ENCODE data around the gene CMIP. TPM values are rescaled to one million over a fixed set of nuclear protein-coding genes. Genes with fewer than 3 reads are reported as not detected.

CMIP gene
- total RNA-seq, 4 donors from 2014 or later = 14.5 to 24.6 (median 21.0) TPM

DNA sequence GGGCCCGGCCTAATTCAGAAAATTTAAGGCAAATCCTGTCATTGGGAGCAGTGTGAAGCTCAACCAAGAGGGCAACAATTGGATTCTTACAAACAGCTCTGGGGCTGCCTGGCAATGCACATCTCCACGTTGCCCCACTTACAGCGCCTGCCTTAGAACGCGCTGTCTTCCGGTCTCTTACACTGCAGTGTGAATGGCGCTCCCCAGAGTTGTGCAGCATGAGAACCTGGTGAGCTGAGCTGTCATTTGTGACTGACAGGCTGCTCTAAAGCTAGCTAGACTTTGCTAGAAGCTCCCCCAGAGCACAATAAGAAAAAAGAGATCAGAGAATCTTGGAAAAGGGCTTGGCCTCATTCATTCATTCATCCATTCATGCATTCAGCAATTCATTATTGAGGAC, 270.0 kb downstream of the CMIP start:
- H3K36me3 ChIP-seq = peaks cover 0 to 9% (median 4%) of the 10 kb centered on the region in 4 donors
- DNase-seq (ENCODE audit: extremely low spot score) = no peak
- peaks cover 0 to 26% (median 24%) of the 10 kb centered on the region in 4 donors for H3K4me1 ChIP-seq

DNA sequence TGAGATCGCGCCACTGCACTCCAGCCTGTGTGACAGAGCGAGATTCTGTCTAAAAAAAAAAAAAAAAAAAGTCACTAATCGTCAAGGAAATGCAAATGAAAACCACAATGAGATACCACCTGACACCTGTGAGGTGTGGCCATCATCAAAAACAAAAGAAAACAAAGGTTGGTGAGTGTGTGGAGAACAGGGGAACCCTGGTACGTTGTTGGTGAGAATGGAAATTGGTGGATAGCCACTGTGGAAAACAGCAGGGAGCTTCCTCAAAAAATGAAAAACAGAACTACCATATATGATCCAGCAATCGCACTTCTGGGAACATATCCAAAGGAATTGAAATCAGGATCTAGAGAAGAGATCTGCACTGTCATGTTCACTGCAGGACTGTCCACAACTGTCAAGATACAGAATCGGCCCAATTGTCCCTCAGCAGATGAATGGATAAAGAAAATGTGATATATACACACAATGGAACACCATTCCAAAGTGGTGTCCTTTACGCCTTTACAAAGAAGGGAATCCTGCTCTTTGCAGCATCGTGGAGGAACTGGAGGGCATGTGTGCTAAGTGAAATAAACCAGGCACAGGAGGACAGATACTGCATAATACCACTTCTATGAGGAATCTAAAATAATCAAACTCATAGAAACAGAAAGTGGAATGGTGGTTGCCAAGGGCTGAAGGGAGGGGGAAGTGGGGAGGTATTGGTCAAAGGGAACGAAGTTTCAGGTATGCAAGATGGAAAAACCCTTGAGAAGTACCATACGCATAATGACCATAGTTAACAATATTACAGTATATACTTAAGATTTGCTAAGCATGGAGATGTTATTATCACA, 271.0 kb downstream of the CMIP start:
- Histone ChIP-seq H3K27me3 (no peaks in the 10 kb centered on the region), H3K9me3 (no peaks in the 10 kb centered on the region), H3K4me3 (no peak overlapping the region), H3K4me1 (peaks cover 0 to 32% (median 31%) of the 10 kb centered on the region in 4 donors), H3K27ac (replicated peaks in 1 of 4) (no peak overlapping the region), H3K36me3 (no peaks in the 10 kb centered on the region)
- 60% methylated on average over 11 of the region's 11 CpGs for WGBS
- intact Hi-C loops (cut with DNase I) = no loop called here
- no peak for TF ChIP-seq POLR2AphosphoS5 (IDR thresholded peaks at IDR 0.05)
- no peak for TF ChIP-seq POLR2A (IDR thresholded peaks at IDR 0.05; ENCODE audit: low read depth)
- TF ChIP-seq EP300 (IDR thresholded peaks at IDR 0.05) = no peak
- TF ChIP-seq, protein P1, sequence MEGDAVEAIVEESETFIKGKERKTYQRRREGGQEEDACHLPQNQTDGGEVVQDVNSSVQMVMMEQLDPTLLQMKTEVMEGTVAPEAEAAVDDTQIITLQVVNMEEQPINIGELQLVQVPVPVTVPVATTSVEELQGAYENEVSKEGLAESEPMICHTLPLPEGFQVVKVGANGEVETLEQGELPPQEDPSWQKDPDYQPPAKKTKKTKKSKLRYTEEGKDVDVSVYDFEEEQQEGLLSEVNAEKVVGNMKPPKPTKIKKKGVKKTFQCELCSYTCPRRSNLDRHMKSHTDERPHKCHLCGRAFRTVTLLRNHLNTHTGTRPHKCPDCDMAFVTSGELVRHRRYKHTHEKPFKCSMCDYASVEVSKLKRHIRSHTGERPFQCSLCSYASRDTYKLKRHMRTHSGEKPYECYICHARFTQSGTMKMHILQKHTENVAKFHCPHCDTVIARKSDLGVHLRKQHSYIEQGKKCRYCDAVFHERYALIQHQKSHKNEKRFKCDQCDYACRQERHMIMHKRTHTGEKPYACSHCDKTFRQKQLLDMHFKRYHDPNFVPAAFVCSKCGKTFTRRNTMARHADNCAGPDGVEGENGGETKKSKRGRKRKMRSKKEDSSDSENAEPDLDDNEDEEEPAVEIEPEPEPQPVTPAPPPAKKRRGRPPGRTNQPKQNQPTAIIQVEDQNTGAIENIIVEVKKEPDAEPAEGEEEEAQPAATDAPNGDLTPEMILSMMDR (IDR thresholded peaks at IDR 0.05) = no peak
- DNase-seq (ENCODE audit: extremely low spot score) = no peak

More for the DNA sequence above, 270.0 kb downstream of the CMIP start:
- no peaks in the 10 kb centered on the region for H3K9me3 ChIP-seq
- no peak overlapping the region for H3K27ac ChIP-seq (replicated peaks in 1 of 4)
- intact Hi-C loops (cut with DNase I) = no loop called here
- TF ChIP-seq EP300 (IDR thresholded peaks at IDR 0.05) = no peak
- no peak for TF ChIP-seq POLR2A (IDR thresholded peaks at IDR 0.05; ENCODE audit: low read depth)
- TF ChIP-seq, protein P1 (IDR thresholded peaks at IDR 0.05) = no peak
- no peak for TF ChIP-seq POLR2AphosphoS5 (IDR thresholded peaks at IDR 0.05)
- 90% methylated on average over 7 of the region's 7 CpGs for WGBS
- no peaks in the 10 kb centered on the region for H3K27me3 ChIP-seq
- H3K4me3 ChIP-seq = no peak overlapping the region

DNA sequence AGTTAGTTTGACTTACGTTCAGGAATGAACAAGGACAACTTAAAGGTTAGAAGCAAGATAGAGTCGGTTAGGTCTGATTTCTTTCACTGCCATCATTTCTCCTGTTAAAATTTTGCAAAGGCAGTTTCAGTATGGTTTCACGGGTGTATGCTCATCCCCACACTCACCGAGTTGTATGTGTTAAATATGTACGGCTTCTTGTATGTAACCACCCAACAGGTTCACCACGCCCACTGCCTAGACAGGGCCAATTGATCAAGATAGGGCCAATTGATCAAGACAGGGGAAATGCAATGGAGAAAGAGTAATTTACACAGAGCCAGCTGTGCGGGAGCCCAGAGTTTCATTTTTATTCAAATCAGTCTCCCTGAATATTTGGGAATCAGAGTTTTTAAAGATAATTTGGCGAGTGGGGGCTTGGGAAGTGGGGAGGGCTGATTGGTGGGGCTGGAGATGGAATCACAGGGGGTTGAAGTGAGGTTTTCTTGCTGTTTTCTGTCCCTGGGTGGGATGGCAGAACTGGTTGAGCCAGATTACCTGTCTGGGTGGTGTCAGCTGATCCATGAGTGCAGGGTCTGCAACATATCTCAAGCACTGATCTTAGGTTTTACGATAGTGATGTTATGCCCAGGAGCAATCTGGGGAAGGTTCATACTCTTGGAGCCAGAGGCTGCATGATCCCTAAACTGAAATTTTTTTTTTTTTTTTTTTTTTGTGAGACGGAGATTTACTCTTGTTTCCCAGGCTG, 272.0 kb downstream of the CMIP start:
- no peaks in the 10 kb centered on the region for H3K36me3 ChIP-seq
- H3K27ac ChIP-seq (replicated peaks in 1 of 4) = no peak overlapping the region
- WGBS = 88% methylated on average over 10 of the region's 10 CpGs
- no peak overlapping the region for H3K4me3 ChIP-seq
- intact Hi-C loops (cut with DNase I) = no loop called here
- no peak for DNase-seq (ENCODE audit: extremely low spot score)
- TF ChIP-seq EP300 (IDR thresholded peaks at IDR 0.05) (no peak), POLR2AphosphoS5 (IDR thresholded peaks at IDR 0.05) (no peak), POLR2A (IDR thresholded peaks at IDR 0.05; ENCODE audit: low read depth) (no peak)
- TF ChIP-seq, protein P1 (IDR thresholded peaks at IDR 0.05) = no peak
- H3K27me3 ChIP-seq = no peaks in the 10 kb centered on the region
- peaks cover 0 to 32% (median 30%) of the 10 kb centered on the region in 4 donors for H3K4me1 ChIP-seq
- H3K9me3 ChIP-seq = no peaks in the 10 kb centered on the region

GRCh38 chr16:81717662-81718189, 273.1 kb downstream of the CMIP start:
- no peaks in the 10 kb centered on the region for H3K9me3 ChIP-seq
- H3K27ac ChIP-seq (replicated peaks in 1 of 4) = no peak overlapping the region
- H3K27me3 ChIP-seq = no peaks in the 10 kb centered on the region
- no peak for DNase-seq (ENCODE audit: extremely low spot score)
- intact Hi-C loops (cut with DNase I) = no loop called here
- WGBS = 81% methylated on average over 8 of the region's 8 CpGs
- H3K36me3 ChIP-seq = no peaks in the 10 kb centered on the region
- H3K4me3 ChIP-seq = no peak overlapping the region
- peaks cover 0 to 29% (median 24%) of the 10 kb centered on the region in 4 donors for H3K4me1 ChIP-seq
- TF ChIP-seq POLR2A (IDR thresholded peaks at IDR 0.05; ENCODE audit: low read depth) (no peak), POLR2AphosphoS5 (IDR thresholded peaks at IDR 0.05) (no peak)

GRCh38 chr16:81718637-81719036, 274.0 kb downstream of the CMIP start:
- Histone ChIP-seq H3K27ac (replicated peaks in 1 of 4) (no peak overlapping the region), H3K27me3 (no peaks in the 10 kb centered on the region), H3K4me1 (peaks cover 0 to 29% (median 24%) of the 10 kb centered on the region in 4 donors), H3K36me3 (no peaks in the 10 kb centered on the region), H3K9me3 (no peaks in the 10 kb centered on the region), H3K4me3 (no peak overlapping the region)
- 81% methylated on average over 5 of the region's 5 CpGs for WGBS
- DNase-seq (ENCODE audit: extremely low spot score) = no peak
- intact Hi-C loops (cut with DNase I) = no loop called here
- TF ChIP-seq EP300 (IDR thresholded peaks at IDR 0.05) = no peak
- no peak for TF ChIP-seq POLR2A (IDR thresholded peaks at IDR 0.05; ENCODE audit: low read depth)
- TF ChIP-seq POLR2AphosphoS5 (IDR thresholded peaks at IDR 0.05) = no peak
- TF ChIP-seq, protein P1 (IDR thresholded peaks at IDR 0.05) = no peak

Data from esophagus muscularis mucosa (tissue), 4 donors.